Measurements from ENCODE around the gene MAST4. TPM values are rescaled to one million over a fixed set of nuclear protein-coding genes. Genes with fewer than 3 reads are reported as not detected.

The MAST4 gene
- total and polyA plus RNA-seq, 2 donors from 2014 or later: 27.3 to 31.4 TPM

- Histone ChIP-seq H3K9me3 (ENCODE audit: control insufficient read depth in 2 of 3, insufficient read depth in 1 of 3, low read length in 3 of 3) (no peaks in the 10 kb centered on the region), H3K4me3 (ENCODE audit: low read length in 3 of 3) (no peak overlapping the region), H3K27me3 (ENCODE audit: control insufficient read depth, insufficient read depth, low read length) (no peaks in the 10 kb centered on the region), H3K27ac (ENCODE audit: low read depth in 2 of 2, low read length in 2 of 2) (no peak overlapping the region), H3K4me1 (ENCODE audit: control insufficient read depth in 2 of 3, insufficient read depth in 2 of 3, low read depth in 1 of 3, low read length in 3 of 3) (peaks cover 0 to 5% (median 0%) of the 10 kb centered on the region in 3 donors), H3K36me3 (ENCODE audit: control insufficient read depth in 2 of 3, insufficient read depth in 3 of 3, low read length in 3 of 3) (no peaks in the 10 kb centered on the region), H3K9ac (ENCODE audit: low read length in 3 of 3) (no peak overlapping the region)
- intact Hi-C loops (cut with DNase I): no loop called here
- TF ChIP-seq CTCF (IDR thresholded peaks at IDR 0.05; ENCODE audit: borderline replicate concordance, extremely low read depth, insufficient read depth): no peak
- DNase-seq (no peak), FAIRE-seq (no peak)
These were observed 19.7 kb downstream of the MAST4 start for GRCh38 chr5:66615894-66616293.

GRCh38 chr5:66616520-66617225, 20.5 kb downstream of the MAST4 start:
- Histone ChIP-seq H3K4me1 (ENCODE audit: control insufficient read depth in 2 of 3, insufficient read depth in 2 of 3, low read depth in 1 of 3, low read length in 3 of 3) (peaks cover 0 to 5% (median 0%) of the 10 kb centered on the region in 3 donors), H3K27ac (ENCODE audit: low read depth in 2 of 2, low read length in 2 of 2) (no peak overlapping the region), H3K36me3 (ENCODE audit: control insufficient read depth in 2 of 3, insufficient read depth in 3 of 3, low read length in 3 of 3) (no peaks in the 10 kb centered on the region), H3K4me3 (ENCODE audit: low read length in 3 of 3) (no peak overlapping the region), H3K9ac (ENCODE audit: low read length in 3 of 3) (no peak overlapping the region), H3K9me3 (ENCODE audit: control insufficient read depth in 2 of 3, insufficient read depth in 1 of 3, low read length in 3 of 3) (no peaks in the 10 kb centered on the region), H3K27me3 (ENCODE audit: control insufficient read depth, insufficient read depth, low read length) (no peaks in the 10 kb centered on the region)
- FAIRE-seq (no peak), DNase-seq (no peak)
- intact Hi-C loops (cut with DNase I): no loop called here
- no peak for TF ChIP-seq CTCF (IDR thresholded peaks at IDR 0.05; ENCODE audit: borderline replicate concordance, extremely low read depth, insufficient read depth)

GRCh38 chr5:66617226-66617861, 21.2 kb downstream of the MAST4 start:
- Histone ChIP-seq H3K9me3 (ENCODE audit: control insufficient read depth in 2 of 3, insufficient read depth in 1 of 3, low read length in 3 of 3) (no peaks in the 10 kb centered on the region), H3K9ac (ENCODE audit: low read length in 3 of 3) (no peak overlapping the region), H3K27me3 (ENCODE audit: control insufficient read depth, insufficient read depth, low read length) (no peaks in the 10 kb centered on the region), H3K4me1 (ENCODE audit: control insufficient read depth in 2 of 3, insufficient read depth in 2 of 3, low read depth in 1 of 3, low read length in 3 of 3) (peaks cover 0 to 5% (median 0%) of the 10 kb centered on the region in 3 donors), H3K4me3 (ENCODE audit: low read length in 3 of 3) (no peak overlapping the region), H3K27ac (ENCODE audit: low read depth in 2 of 2, low read length in 2 of 2) (no peak overlapping the region), H3K36me3 (ENCODE audit: control insufficient read depth in 2 of 3, insufficient read depth in 3 of 3, low read length in 3 of 3) (no peaks in the 10 kb centered on the region)
- no peak for DNase-seq
- intact Hi-C loops (cut with DNase I): no loop called here
- no peak for FAIRE-seq
- TF ChIP-seq CTCF (IDR thresholded peaks at IDR 0.05; ENCODE audit: borderline replicate concordance, extremely low read depth, insufficient read depth): no peak
